Endodermal cell (in vitro differentiated cells): ENCODE results near the gene CAV3. TPM values are rescaled to one million over a fixed set of nuclear protein-coding genes. Genes with fewer than 3 reads are reported as not detected.

Source experiments
- DNase-seq: peaks from one replicate; pipeline ENCODE4 v3.0.0-alpha.2; 2017
- H3K27ac ChIP-seq: 2 replicates; pipeline ENCODE4 v1.5.1; 2013; ENCODE audit warnings: mild to moderate bottlenecking, low read depth, low read length, moderate library complexity
- H3K27me3 ChIP-seq: 2 replicates; pipeline ENCODE4 v1.6.1; 2013; ENCODE audit warnings: mild to moderate bottlenecking, low read length, moderate library complexity; ENCODE audit not compliant: insufficient read depth, control insufficient read depth, poor library complexity, severe bottlenecking
- H3K36me3 ChIP-seq: 2 replicates; pipeline ENCODE4 v1.7.0; 2013; ENCODE audit warnings: mild to moderate bottlenecking, low read length, moderate library complexity; ENCODE audit not compliant: control insufficient read depth, insufficient read depth
- H3K4me1 ChIP-seq: one replicate; pipeline ENCODE4 v1.7.0; 2013; ENCODE audit warnings: low read length; ENCODE audit not compliant: control insufficient read depth, insufficient read depth
- H3K4me3 ChIP-seq: 2 replicates; pipeline ENCODE4 v1.5.1; 2013; ENCODE audit warnings: mild to moderate bottlenecking, low read length, moderate library complexity
- H3K9ac ChIP-seq: 2 replicates; pipeline ENCODE4 v1.6.1; 2013; ENCODE audit warnings: mild to moderate bottlenecking, low read length, moderate library complexity; ENCODE audit not compliant: poor library complexity, severe bottlenecking; ENCODE audit errors: extremely low read depth
- H3K9me3 ChIP-seq: 2 replicates; pipeline ENCODE4 v1.6.1; 2013; ENCODE audit warnings: mild to moderate bottlenecking, low read length, moderate library complexity; ENCODE audit not compliant: control insufficient read depth
- H3K27ac Mint-ChIP-seq: 2 replicates; pipeline ENCODE4 v1.8.0; 2020; ENCODE audit warnings: mixed read lengths
- H3K27me3 Mint-ChIP-seq: 2 replicates; pipeline ENCODE4 v1.8.0; 2021; ENCODE audit warnings: mild to moderate bottlenecking, mixed read lengths; ENCODE audit not compliant: insufficient read depth
- H3K36me3 Mint-ChIP-seq: 2 replicates; pipeline ENCODE4 v1.8.0; 2020; ENCODE audit warnings: low read depth, mixed read lengths
- H3K4me1 Mint-ChIP-seq: 2 replicates; pipeline ENCODE4 v1.8.0; 2020; ENCODE audit warnings: mixed read lengths
- H3K4me3 Mint-ChIP-seq: 2 replicates; pipeline ENCODE4 v1.8.0; 2020; ENCODE audit warnings: mild to moderate bottlenecking, moderate library complexity, mixed read lengths
- H3K9me3 Mint-ChIP-seq: 2 replicates; pipeline ENCODE4 v1.8.0; 2020; ENCODE audit warnings: mild to moderate bottlenecking, mixed read lengths
- WGBS, 2 experiments: methylation state at CpG; one replicate each; pipeline versions ENCODE4 v1.1.5 to v1.1.7; 2013; ENCODE audit warnings: missing lambda C conversion rate in 2 of 2, mixed read lengths in 1 of 2; ENCODE audit not compliant: insufficient coverage in 1 of 2, insufficient read length in 1 of 2; 5-methylcytosine and 5-hydroxymethylcytosine counted together
- total RNA-seq, 2 donors: library from RNA; stranded (reverse); fragmentation: NEBNext Ultra II Directional in 1 of 2; extraction: Animal tissue kit (Norgen Biotek cat#: 25700) in 1 of 2; gene quantifications; 2 replicates in 1 of 2; 3 replicates in 1 of 2; pipeline ENCODE4 v1.2.1, GENCODE V29; 2021
- TF ChIP-seq, protein P1 (sequence below): fragments of 200-600 bp; sonication (generic); conservative IDR thresholded peaks from 2 replicates; pipeline ENCODE4 v1.5.0; 2021; ENCODE audit warnings: antibody characterized with exemption, mild to moderate bottlenecking

Gene CAV3
- total RNA-seq, 2 donors from 2014 or later, result not detected

DNA sequence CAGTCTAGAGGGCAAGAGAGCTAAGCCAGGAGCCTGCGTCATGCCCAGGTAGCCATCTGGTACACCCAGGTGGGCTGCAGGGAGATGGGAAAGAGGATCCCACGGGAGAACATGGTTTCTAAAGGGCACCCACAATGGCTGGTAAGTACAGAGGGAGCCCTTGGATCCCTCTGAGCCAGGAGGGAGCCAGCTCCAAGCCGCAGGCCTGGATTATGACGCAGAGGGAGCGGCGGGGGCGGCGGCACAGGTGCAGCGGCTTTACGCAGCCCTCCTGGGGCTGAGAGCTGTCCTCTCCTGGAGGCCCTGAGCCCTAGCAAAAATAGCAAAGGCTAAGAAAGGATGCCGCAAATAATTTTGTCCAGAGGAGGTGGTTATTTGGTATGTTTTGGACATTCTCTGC lies 2.8 kb downstream of the CAV3 start:
- Mint-ChIP-seq H3K27ac (no peak overlapping the region), H3K4me1 (peaks cover 10% of the 10 kb centered on the region), H3K9me3 (no peaks in the 10 kb centered on the region), H3K27me3 (peaks cover 7% of the 10 kb centered on the region), H3K4me3 (no peak overlapping the region), H3K36me3 (no peaks in the 10 kb centered on the region)
- Histone ChIP-seq H3K27ac (no peak overlapping the region), H3K4me3 (no peak overlapping the region), H3K9me3 (no peaks in the 10 kb centered on the region), H3K9ac (no peak overlapping the region), H3K36me3 (no peaks in the 10 kb centered on the region), H3K27me3 (no peaks in the 10 kb centered on the region), H3K4me1 (peaks cover 4% of the 10 kb centered on the region)
- TF ChIP-seq, protein P1, sequence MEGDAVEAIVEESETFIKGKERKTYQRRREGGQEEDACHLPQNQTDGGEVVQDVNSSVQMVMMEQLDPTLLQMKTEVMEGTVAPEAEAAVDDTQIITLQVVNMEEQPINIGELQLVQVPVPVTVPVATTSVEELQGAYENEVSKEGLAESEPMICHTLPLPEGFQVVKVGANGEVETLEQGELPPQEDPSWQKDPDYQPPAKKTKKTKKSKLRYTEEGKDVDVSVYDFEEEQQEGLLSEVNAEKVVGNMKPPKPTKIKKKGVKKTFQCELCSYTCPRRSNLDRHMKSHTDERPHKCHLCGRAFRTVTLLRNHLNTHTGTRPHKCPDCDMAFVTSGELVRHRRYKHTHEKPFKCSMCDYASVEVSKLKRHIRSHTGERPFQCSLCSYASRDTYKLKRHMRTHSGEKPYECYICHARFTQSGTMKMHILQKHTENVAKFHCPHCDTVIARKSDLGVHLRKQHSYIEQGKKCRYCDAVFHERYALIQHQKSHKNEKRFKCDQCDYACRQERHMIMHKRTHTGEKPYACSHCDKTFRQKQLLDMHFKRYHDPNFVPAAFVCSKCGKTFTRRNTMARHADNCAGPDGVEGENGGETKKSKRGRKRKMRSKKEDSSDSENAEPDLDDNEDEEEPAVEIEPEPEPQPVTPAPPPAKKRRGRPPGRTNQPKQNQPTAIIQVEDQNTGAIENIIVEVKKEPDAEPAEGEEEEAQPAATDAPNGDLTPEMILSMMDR, result no peak
- WGBS, 2 experiments, result 89 to 90% methylated on average over 9 to 11 of the region's 11 CpGs
- no peak for DNase-seq

DNA sequence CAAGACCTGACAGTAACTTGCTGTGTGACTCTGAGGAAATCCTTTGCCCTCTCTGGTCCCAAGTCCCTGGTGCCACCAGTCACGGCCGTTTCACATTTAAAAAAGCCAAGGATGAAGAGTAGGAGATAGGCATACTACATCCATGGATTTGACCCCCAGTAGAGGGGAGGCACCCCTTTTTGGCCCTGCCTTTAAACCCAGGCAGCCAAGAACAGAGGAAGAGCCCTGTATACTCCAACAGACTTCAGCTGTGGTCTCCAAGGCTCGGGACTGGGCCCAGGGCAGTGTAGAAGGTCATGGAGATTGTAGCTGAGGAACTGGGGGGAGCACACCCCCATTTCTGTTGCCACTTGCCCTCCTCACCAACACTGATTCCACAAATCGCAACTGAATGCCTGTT lies 3.7 kb downstream of the CAV3 start:
- 95 to 100% methylated on average over 2 to 4 of the region's 4 CpGs for WGBS, 2 experiments
- peaks cover 7% of the 10 kb centered on the region for H3K27me3 Mint-ChIP-seq
- Histone ChIP-seq H3K27ac (no peak overlapping the region), H3K9me3 (no peaks in the 10 kb centered on the region), H3K36me3 (no peaks in the 10 kb centered on the region), H3K27me3 (no peaks in the 10 kb centered on the region), H3K4me3 (no peak overlapping the region), H3K9ac (no peak overlapping the region), H3K4me1 (peaks cover 4% of the 10 kb centered on the region)
- no peaks in the 10 kb centered on the region for H3K9me3 Mint-ChIP-seq
- no peak for DNase-seq
- no peak overlapping the region for H3K27ac Mint-ChIP-seq
- H3K4me1 Mint-ChIP-seq, result peaks cover 14% of the 10 kb centered on the region
- H3K36me3 Mint-ChIP-seq, result no peaks in the 10 kb centered on the region
- H3K4me3 Mint-ChIP-seq, result no peak overlapping the region
- TF ChIP-seq, protein P1, result no peak

DNA sequence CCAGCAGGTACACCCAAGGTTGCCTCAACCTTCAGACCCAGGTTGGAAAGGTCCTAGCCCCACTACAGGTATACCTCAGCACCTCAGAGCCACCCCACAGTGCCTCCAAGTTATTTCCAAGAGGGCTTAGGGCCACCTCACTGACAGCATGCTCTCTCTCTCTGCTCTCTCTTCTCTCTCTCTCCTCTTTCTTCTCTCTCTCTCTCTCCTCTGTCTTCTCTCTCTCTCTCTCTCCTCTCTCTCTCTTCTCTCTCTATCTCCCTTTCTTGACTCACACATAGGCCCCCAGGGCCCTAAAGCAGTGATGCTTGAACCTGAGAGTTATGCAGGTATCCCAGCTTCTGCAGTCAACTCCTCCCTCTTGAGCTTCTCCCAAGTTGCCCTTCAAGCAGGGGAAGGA lies 4.2 kb downstream of the CAV3 start:
- no peaks in the 10 kb centered on the region for H3K36me3 ChIP-seq
- H3K9me3 ChIP-seq, result no peaks in the 10 kb centered on the region
- Mint-ChIP-seq H3K9me3 (no peaks in the 10 kb centered on the region), H3K4me1 (peaks cover 10% of the 10 kb centered on the region), H3K36me3 (no peaks in the 10 kb centered on the region), H3K4me3 (no peak overlapping the region), H3K27me3 (peaks cover 7% of the 10 kb centered on the region), H3K27ac (no peak overlapping the region)
- H3K4me1 ChIP-seq, result peaks cover 4% of the 10 kb centered on the region
- no peak overlapping the region for H3K9ac ChIP-seq
- no peak overlapping the region for H3K27ac ChIP-seq
- TF ChIP-seq, protein P1, result no peak
- no peaks in the 10 kb centered on the region for H3K27me3 ChIP-seq
- H3K4me3 ChIP-seq, result no peak overlapping the region
- no peak for DNase-seq
